Mesothelial cell of epicardium (in vitro differentiated cells): ENCODE measurements around the gene TMEM131L. TPM values are rescaled to one million over a fixed set of nuclear protein-coding genes. Genes with fewer than 3 reads are reported as not detected.

Experiments used
- DNase-seq, 2 experiments: peaks; one replicate each; pipeline ENCODE4 v3.0.0; 2021; ENCODE audit warnings: low spot score in 2 of 2; ENCODE audit not compliant: unreplicated experiment in 2 of 2
- H3K27ac Mint-ChIP-seq: 2 replicates; pipeline ENCODE4 v1.8.0; 2021; ENCODE audit warnings: mixed read lengths
- H3K27me3 Mint-ChIP-seq: 2 replicates; pipeline ENCODE4 v1.8.0; 2021; ENCODE audit warnings: low read depth, mixed read lengths
- H3K36me3 Mint-ChIP-seq: 2 replicates; pipeline ENCODE4 v1.8.0; 2021; ENCODE audit warnings: mixed read lengths
- H3K4me1 Mint-ChIP-seq: 2 replicates; pipeline ENCODE4 v1.8.0; 2021; ENCODE audit warnings: mixed read lengths
- H3K4me3 Mint-ChIP-seq: 2 replicates; pipeline ENCODE4 v1.8.0; 2021; ENCODE audit warnings: mild to moderate bottlenecking, moderate library complexity, mixed read lengths
- H3K9me3 Mint-ChIP-seq: 2 replicates; pipeline ENCODE4 v1.8.0; 2021; ENCODE audit warnings: mixed read lengths
- total RNA-seq: library from RNA; stranded (reverse); gene quantifications from 3 replicates; pipeline ENCODE4 v1.2.1, GENCODE V29; 2021
- TF ChIP-seq, protein P1 (sequence below): fragments of 200-600 bp; sonication (generic); IDR thresholded peaks from one replicate; pipeline ENCODE4 v1.5.0; 2021; ENCODE audit warnings: antibody characterized with exemption; ENCODE audit not compliant: unreplicated experiment

Gene TMEM131L
- total RNA-seq, 1 donor from 2014 or later: 13.9 TPM

DNA sequence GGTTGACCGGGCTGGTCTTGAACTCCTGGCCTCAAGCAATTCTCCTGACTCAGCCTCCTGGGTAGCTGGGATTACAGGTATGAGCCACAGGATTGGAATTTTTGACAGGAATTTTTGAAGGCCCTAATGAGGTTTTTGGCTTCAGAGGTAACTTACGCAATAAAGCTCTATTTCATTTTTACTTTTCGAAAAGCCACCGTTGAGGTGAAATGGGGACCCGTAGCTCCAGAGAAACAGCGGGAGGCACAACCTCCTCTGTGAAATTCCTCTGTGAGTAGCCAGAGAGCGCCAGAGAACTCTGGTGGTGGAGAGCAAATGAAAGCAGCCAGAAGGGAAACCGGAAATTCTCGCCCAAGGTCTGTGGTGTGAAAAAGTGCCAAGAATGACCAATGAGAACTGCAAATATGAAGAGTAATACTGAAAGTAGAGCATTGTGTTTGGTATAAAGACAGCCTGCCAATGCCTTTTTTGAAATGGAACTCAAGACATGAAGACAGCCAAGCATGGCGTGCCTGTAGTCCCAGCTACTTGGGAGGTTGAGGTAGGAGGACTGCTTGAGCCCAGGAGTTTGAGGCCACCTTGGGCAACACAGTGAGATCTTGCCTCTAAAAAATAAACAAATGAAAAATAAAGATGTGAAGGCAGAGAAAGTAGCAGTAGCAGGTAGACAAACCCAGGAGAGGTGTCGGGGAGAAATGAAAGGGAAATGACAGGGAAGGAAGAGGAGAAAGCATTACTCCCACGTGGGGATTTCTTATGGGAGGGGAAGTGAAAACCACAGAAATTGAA, 33.0 kb upstream of the TMEM131L start:
- H3K9me3 Mint-ChIP-seq: no peaks in the 10 kb centered on the region
- H3K27ac Mint-ChIP-seq: no peak overlapping the region
- no peaks in the 10 kb centered on the region for H3K27me3 Mint-ChIP-seq
- DNase-seq: no peak
- peaks cover 11% of the 10 kb centered on the region for H3K4me1 Mint-ChIP-seq
- TF ChIP-seq, protein P1, sequence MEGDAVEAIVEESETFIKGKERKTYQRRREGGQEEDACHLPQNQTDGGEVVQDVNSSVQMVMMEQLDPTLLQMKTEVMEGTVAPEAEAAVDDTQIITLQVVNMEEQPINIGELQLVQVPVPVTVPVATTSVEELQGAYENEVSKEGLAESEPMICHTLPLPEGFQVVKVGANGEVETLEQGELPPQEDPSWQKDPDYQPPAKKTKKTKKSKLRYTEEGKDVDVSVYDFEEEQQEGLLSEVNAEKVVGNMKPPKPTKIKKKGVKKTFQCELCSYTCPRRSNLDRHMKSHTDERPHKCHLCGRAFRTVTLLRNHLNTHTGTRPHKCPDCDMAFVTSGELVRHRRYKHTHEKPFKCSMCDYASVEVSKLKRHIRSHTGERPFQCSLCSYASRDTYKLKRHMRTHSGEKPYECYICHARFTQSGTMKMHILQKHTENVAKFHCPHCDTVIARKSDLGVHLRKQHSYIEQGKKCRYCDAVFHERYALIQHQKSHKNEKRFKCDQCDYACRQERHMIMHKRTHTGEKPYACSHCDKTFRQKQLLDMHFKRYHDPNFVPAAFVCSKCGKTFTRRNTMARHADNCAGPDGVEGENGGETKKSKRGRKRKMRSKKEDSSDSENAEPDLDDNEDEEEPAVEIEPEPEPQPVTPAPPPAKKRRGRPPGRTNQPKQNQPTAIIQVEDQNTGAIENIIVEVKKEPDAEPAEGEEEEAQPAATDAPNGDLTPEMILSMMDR: no peak
- H3K36me3 Mint-ChIP-seq: no peaks in the 10 kb centered on the region
- no peak overlapping the region for H3K4me3 Mint-ChIP-seq

DNA sequence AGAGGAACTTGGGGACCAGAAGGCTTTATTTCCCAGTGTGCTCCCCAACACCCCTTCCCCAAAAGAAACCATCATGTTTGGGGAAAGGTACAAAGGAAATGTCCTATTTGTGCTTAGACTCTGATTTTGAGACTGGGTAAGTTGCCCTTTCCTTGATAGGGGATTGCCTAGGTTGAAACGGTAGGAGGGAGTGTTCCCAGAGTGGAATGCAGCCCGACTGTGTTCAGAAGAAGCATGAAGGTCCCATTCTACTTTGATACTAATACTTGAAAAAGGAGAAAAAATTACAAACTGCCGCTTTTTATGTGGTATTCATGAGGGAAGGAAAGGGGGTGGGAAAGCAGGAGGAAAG, 32.4 kb upstream of the TMEM131L start:
- H3K27ac Mint-ChIP-seq: no peak overlapping the region
- H3K9me3 Mint-ChIP-seq: no peaks in the 10 kb centered on the region
- no peaks in the 10 kb centered on the region for H3K36me3 Mint-ChIP-seq
- no peak for DNase-seq
- H3K27me3 Mint-ChIP-seq: no peaks in the 10 kb centered on the region
- H3K4me1 Mint-ChIP-seq: peaks cover 11% of the 10 kb centered on the region
- TF ChIP-seq, protein P1: no peak
- H3K4me3 Mint-ChIP-seq: no peak overlapping the region

DNA sequence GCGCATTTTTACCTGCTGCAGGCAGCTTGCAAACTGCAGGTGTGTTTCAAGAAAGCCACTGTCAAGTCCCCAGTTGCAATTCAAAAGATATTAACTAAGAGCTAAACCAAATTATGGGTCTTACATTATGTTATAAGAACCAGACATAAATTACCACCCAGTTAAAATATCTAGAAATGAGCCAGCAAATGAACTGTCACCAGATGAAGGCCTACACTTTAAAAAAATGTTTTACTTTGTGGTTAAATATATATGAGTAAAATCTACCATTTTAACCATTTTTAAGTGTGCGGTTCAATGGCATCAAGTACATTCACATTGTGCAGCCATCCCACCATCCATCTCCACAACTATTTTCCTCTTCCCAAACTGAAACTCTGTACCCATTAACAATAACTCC, 32.0 kb upstream of the TMEM131L start:
- no peak for DNase-seq
- H3K36me3 Mint-ChIP-seq: no peaks in the 10 kb centered on the region
- H3K4me1 Mint-ChIP-seq: peaks cover 11% of the 10 kb centered on the region
- H3K27ac Mint-ChIP-seq: no peak overlapping the region
- H3K9me3 Mint-ChIP-seq: no peaks in the 10 kb centered on the region
- TF ChIP-seq, protein P1: no peak
- no peak overlapping the region for H3K4me3 Mint-ChIP-seq
- H3K27me3 Mint-ChIP-seq: no peaks in the 10 kb centered on the region

DNA sequence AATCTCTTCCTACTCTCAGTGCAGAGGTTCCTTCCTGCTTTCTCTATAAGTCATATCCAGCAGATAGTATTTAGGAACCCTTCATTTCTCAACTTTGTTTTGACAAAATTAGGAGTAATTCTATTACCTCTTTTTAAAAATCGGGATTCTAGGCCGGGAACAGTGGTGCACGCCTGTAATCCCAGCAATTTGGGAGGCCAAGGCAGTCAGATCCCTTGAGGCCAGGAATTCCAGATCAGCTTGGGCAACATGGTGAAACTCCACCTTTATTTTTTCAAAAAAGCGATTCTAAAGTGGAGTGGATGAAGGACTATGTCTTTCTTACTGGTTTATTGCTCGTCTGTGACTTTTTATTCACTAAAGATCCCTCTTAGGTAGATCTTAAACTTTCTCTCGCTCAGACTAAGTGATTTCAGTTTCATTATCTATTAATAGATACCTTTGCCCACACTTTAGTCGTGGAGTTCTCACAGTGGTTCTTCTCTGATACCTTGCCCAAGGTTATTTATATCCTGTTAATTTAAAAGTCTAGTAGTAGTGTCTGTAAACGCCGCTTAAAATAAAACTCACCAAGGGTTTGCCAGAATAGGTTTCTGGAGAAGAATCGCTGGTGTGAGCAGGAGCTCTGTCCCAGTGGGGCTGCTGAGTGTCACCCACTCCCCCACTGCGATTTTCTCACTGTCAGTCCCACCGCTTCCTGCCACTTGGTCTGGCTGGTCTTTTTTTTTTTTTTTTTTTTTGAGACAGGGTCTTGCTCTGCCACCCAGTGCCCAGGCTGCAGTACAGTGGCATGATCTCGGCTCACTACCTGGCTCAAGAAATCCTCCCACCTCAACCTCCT, 27.0 kb upstream of the TMEM131L start:
- Mint-ChIP-seq H3K9me3 (no peaks in the 10 kb centered on the region), H3K4me3 (no peak overlapping the region), H3K27ac (no peak overlapping the region), H3K27me3 (no peaks in the 10 kb centered on the region), H3K36me3 (no peaks in the 10 kb centered on the region), H3K4me1 (peaks cover under 1% of the 10 kb centered on the region)
- TF ChIP-seq, protein P1: no peak
- DNase-seq: no peak

DNA sequence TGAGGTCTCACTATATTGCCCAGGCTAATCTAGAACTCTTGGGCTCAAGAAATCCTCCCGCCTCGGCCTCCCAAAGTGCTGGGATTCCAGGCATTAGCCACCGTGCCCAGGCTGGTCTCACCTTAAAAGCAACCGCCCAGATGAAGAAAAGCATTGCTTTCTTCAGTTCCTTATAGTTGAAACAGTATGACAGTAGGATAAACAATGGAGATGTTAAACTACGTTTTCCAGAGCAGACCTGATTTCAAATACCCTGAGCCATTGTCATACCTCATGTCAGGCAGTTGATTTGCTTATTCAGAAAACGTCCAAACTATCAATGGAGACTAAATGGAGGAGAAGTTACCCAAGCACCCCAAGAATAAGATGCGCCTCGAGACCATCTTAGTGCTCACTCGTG, 26.3 kb upstream of the TMEM131L start:
- TF ChIP-seq, protein P1: no peak
- H3K36me3 Mint-ChIP-seq: no peaks in the 10 kb centered on the region
- no peak overlapping the region for H3K27ac Mint-ChIP-seq
- no peaks in the 10 kb centered on the region for H3K4me1 Mint-ChIP-seq
- no peaks in the 10 kb centered on the region for H3K9me3 Mint-ChIP-seq
- no peak overlapping the region for H3K4me3 Mint-ChIP-seq
- no peak for DNase-seq
- no peaks in the 10 kb centered on the region for H3K27me3 Mint-ChIP-seq
